ENCODE data around the gene CD74. TPM values are rescaled to one million over a fixed set of nuclear protein-coding genes. Genes with fewer than 3 reads are reported as not detected.
A peak's percentile ranks its signal among the peaks of the same experiment; 100 is the strongest.
"Not testable (repeated sequence)": the region's sequence is repeated elsewhere in the genome, so short reads cannot be mapped to it uniquely, and the experiment has no call there.

The CD74 gene
- total and polyA plus RNA-seq, 4 donors, result 1,061 to 2,819 (median 1,720) TPM

DNA sequence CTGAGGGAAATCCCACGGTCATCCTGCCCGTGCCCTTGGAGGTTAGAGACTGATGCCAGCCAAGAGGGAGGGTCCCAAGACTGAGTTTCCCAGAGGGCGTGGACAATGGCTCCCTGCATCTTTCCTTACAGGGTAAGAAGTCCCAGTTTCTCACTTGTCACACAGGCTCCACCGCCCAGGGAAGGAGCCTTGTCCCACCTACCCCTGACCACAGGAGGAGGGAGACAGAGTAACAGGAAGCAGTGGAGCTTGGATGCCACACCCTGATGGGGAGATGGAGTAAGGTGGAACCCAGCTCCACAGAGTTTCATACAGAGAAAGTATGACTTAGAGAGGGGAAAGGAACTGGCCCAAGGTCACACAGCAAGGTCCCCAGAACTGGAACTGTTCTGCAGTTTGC lies 9.4 kb upstream of the CD74 start:
- H3K9me3 ChIP-seq (ENCODE audit: control insufficient read depth in 4 of 4, insufficient read depth in 3 of 4, low read length in 3 of 4), result no peaks in the 10 kb centered on the region
- WGBS, 2 donors, result 52 to 64% methylated on average over 4 of the region's 4 CpGs

DNA sequence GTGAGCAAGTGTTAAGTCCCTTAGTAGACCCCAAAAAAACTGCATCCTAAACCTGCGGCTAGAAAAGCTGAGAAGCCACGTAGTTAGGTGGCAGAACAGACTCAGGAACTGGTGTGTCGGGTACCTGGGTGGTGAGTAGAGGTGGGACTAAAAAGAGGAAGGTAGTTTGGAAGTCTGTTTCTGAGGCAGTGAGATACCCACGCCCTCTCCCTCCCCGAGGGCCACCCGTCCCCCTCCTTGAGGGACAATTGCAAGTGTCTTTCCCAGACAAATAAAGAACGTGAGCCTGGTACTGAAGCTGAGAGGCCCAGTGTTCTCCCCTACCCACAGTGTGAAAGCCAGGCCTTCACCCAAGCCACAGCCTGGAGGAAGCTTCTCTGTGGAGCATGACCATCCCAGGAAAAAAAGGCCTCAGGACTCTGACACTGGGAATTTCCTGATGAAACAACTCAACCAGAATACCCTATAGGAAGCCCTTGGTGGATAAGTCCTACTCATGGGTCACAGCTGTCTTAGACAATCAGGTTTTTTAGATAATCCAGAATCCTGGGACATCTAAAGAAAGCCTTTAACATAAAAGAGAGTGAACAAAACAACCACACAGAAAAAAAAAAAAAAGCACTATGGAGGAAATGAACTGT lies 7.0 kb upstream of the CD74 start:
- DNase-seq (no peak), ATAC-seq (ENCODE audit: insufficient read depth, low FRiP score) (no peak)
- Histone ChIP-seq H3K9ac (ENCODE audit: insufficient read depth in 1 of 2, low read length in 2 of 2) (no peak overlapping the region), H3K36me3 (ENCODE audit: control insufficient read depth in 4 of 4, insufficient read depth in 4 of 4, low read length in 4 of 4) (no peaks in the 10 kb centered on the region), H3K4me1 (ENCODE audit: control insufficient read depth in 5 of 5, insufficient read depth in 5 of 5, low read length in 5 of 5) (no peaks in the 10 kb centered on the region), H3K27ac (ENCODE audit: low read depth in 1 of 2, low read length in 1 of 2) (no peak overlapping the region), H3K4me3 (no peak overlapping the region), H3K9me3 (ENCODE audit: control insufficient read depth in 4 of 4, insufficient read depth in 3 of 4, low read length in 3 of 4) (no peaks in the 10 kb centered on the region), H3K27me3 (ENCODE audit: control insufficient read depth in 3 of 3, insufficient read depth in 3 of 3, low read length in 2 of 3) (no peaks in the 10 kb centered on the region)
- 24 to 67% methylated on average over 7 of the region's 7 CpGs for WGBS, 2 donors
- TF ChIP-seq CTCF (IDR thresholded peaks at IDR 0.05; ENCODE audit: control extremely low read depth, extremely low read depth), result no peak

More for the DNA sequence above, 9.4 kb upstream of the CD74 start:
- Histone ChIP-seq H3K36me3 (ENCODE audit: control insufficient read depth in 4 of 4, insufficient read depth in 4 of 4, low read length in 4 of 4) (no peaks in the 10 kb centered on the region), H3K27me3 (ENCODE audit: control insufficient read depth in 3 of 3, insufficient read depth in 3 of 3, low read length in 2 of 3) (no peaks in the 10 kb centered on the region), H3K27ac (ENCODE audit: low read depth in 1 of 2, low read length in 1 of 2) (no peak overlapping the region), H3K4me1 (ENCODE audit: control insufficient read depth in 5 of 5, insufficient read depth in 5 of 5, low read length in 5 of 5) (no peaks in the 10 kb centered on the region), H3K9ac (ENCODE audit: insufficient read depth in 1 of 2, low read length in 2 of 2) (no peak overlapping the region), H3K4me3 (no peak overlapping the region)
- ATAC-seq (ENCODE audit: insufficient read depth, low FRiP score) (no peak), DNase-seq (no peak)
- no peak for TF ChIP-seq CTCF (IDR thresholded peaks at IDR 0.05; ENCODE audit: control extremely low read depth, extremely low read depth)

DNA sequence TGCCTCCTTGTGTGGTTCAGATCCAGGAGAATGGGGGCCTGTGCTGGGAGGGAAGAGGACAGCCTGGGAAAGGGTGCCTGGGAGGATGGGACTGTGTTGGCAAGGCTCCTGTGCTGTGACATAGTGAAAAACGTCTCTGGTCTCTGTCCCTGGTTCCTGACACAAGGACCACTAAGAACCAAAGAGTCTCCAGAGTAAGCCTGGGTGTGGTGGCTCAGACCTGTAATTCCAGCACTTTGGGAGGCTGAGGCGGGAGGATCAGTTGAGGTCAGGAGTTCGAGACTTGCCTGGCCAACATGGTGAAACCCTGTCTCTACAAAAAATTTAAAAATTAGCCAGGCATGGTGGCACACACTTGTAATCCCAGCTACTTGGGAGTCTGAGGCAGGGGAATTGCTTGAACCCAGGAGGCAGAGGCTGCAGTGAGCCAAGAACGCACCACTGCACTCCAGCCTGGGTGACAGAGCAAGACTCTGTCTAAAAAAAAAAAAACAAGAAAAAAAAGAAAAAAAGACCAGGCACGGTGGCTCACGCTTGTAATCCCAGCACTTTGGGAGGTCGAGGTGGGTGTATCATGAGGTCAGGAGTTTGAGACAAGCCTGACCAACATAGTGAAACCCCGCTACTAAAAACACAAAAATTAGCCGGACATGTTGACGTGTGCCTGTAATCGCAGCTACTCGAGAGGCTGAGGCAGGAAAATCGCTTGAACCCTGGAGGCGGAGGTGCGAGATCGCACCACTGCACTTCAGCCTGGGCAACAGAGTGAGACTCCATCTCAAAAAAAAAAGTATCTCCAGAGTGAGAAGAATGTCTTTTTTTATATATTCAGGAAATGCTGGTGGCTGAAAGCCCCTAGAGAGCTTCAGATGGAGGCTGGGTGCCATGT lies 1.4 kb upstream of the CD74 start:
- 93 to 94% methylated on average over 16 of the region's 16 CpGs for WGBS, 2 donors
- peaks cover 0 to 15% (median 0%) of the 10 kb centered on the region in 5 donors for H3K4me1 ChIP-seq (ENCODE audit: control insufficient read depth in 5 of 5, insufficient read depth in 5 of 5, low read length in 5 of 5)
- not testable (repeated sequence) for H3K4me3 ChIP-seq; ATAC-seq (ENCODE audit: insufficient read depth, low FRiP score); DNase-seq; H3K36me3 ChIP-seq (ENCODE audit: control insufficient read depth in 4 of 4, insufficient read depth in 4 of 4, low read length in 4 of 4); H3K9ac ChIP-seq (ENCODE audit: insufficient read depth in 1 of 2, low read length in 2 of 2); H3K9me3 ChIP-seq (ENCODE audit: control insufficient read depth in 4 of 4, insufficient read depth in 3 of 4, low read length in 3 of 4); H3K27me3 ChIP-seq (ENCODE audit: control insufficient read depth in 3 of 3, insufficient read depth in 3 of 3, low read length in 2 of 3)
- peak overlapping the region in 1 of 2 donors; percentile 98 for H3K27ac ChIP-seq (ENCODE audit: low read depth in 1 of 2, low read length in 1 of 2)

DNA sequence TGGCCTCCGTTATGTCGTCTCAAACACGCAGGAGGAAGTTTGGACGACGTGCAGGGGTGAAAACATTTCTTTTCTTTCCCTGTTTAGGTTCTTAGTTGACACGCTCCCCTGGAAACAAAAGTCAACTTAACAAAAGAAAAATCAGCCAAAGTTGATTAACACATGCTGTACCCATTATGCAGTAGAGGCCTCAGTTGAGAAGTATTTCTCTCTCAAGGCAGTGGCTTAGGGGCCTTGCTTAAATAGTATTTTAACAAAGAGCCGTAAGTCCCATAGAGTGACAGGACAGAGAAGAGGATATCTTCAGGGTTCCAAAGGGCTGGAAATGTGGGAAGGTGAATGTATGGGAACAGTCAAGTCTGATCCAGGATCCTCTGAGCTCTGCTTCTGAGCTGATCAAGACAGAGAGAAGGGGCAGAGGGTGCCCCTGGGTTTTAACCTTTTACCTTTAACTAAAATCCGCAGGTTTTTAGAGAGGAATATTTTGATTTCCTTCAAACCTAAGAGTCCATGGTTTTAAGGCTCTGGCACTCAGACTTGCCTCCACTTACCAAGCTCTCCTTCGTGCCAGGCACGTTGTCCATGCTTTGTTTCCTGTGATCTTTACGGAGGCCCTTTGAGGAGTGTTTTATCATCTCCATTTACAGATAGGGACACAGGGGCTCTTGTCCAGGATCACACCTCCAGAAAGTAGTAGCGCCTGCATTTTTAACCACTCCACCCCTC lies 629 bp upstream of the CD74 start:
- TF ChIP-seq CTCF (IDR thresholded peaks at IDR 0.05; ENCODE audit: control extremely low read depth, extremely low read depth), result no peak
- peaks cover 0 to 15% (median 0%) of the 10 kb centered on the region in 5 donors for H3K4me1 ChIP-seq (ENCODE audit: control insufficient read depth in 5 of 5, insufficient read depth in 5 of 5, low read length in 5 of 5)
- H3K36me3 ChIP-seq (ENCODE audit: control insufficient read depth in 4 of 4, insufficient read depth in 4 of 4, low read length in 4 of 4), result peaks cover 0 to 3% (median 0%) of the 10 kb centered on the region in 4 donors
- ATAC-seq (ENCODE audit: insufficient read depth, low FRiP score) (no peak), DNase-seq (no peak)
- no peaks in the 10 kb centered on the region for H3K27me3 ChIP-seq (ENCODE audit: control insufficient read depth in 3 of 3, insufficient read depth in 3 of 3, low read length in 2 of 3)
- WGBS, 2 donors, result 51 to 52% methylated on average over 12 of the region's 12 CpGs
- peak overlapping the region; percentile 22 to 98 for H3K27ac ChIP-seq (ENCODE audit: low read depth in 1 of 2, low read length in 1 of 2)
- H3K9me3 ChIP-seq (ENCODE audit: control insufficient read depth in 4 of 4, insufficient read depth in 3 of 4, low read length in 3 of 4), result no peaks in the 10 kb centered on the region
- H3K4me3 ChIP-seq, result no peak overlapping the region
- H3K9ac ChIP-seq (ENCODE audit: insufficient read depth in 1 of 2, low read length in 2 of 2), result peak overlapping the region in 1 of 2 donors; percentile 61

Data from lung (tissue), 12 donors.